ENCODE data around the gene CD48. TPM values are rescaled to one million over a fixed set of nuclear protein-coding genes. Genes with fewer than 3 reads are reported as not detected.

The CD48 gene
- total RNA-seq, 1 donor from 2014 or later, result not detected

GRCh38 chr1:160680399-160680798 is 31.2 kb downstream of the CD48 start:
- no peaks in the 10 kb centered on the region for H3K36me3 Mint-ChIP-seq (ENCODE audit: low read depth)
- H3K9me3 Mint-ChIP-seq, result no peaks in the 10 kb centered on the region
- peaks cover 4% of the 10 kb centered on the region for H3K4me1 Mint-ChIP-seq
- TF ChIP-seq CTCF (conservative IDR thresholded peaks at IDR 0.05), result no peak
- DNase-seq (ENCODE audit: low read depth, low spot score), result no peak
- H3K27ac Mint-ChIP-seq (ENCODE audit: unreplicated experiment), result no peak overlapping the region
- H3K27me3 Mint-ChIP-seq (ENCODE audit: low read depth), result peaks cover 9% of the 10 kb centered on the region
- no peak overlapping the region for H3K4me3 Mint-ChIP-seq

DNA sequence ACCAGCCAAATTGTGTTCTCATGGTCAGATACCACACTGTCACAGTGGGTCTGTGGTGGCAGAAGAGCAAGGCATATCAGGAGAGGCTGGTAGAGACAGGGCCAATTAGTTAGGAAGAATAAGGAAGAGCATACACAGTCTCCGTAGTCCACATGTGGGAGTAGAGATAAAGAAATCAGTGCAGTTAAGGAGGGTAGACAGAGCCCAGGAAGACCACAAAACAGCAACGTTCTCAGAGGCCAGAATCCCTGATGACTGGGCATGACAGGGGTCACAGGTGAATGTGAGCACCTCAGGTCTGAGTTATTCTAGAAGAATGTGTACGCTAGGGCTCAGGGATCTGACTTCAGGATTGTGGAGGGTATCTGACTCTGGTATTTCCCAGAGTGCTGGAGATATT is 31.7 kb downstream of the CD48 start:
- peaks cover 9% of the 10 kb centered on the region for H3K27me3 Mint-ChIP-seq (ENCODE audit: low read depth)
- no peaks in the 10 kb centered on the region for H3K9me3 Mint-ChIP-seq
- DNase-seq (ENCODE audit: low read depth, low spot score), result no peak
- TF ChIP-seq CTCF (conservative IDR thresholded peaks at IDR 0.05), result no peak
- no peak overlapping the region for H3K4me3 Mint-ChIP-seq
- H3K27ac Mint-ChIP-seq (ENCODE audit: unreplicated experiment), result no peak overlapping the region
- no peaks in the 10 kb centered on the region for H3K36me3 Mint-ChIP-seq (ENCODE audit: low read depth)
- H3K4me1 Mint-ChIP-seq, result peaks cover 4% of the 10 kb centered on the region

- Mint-ChIP-seq H3K4me3 (no peak overlapping the region), H3K27ac (ENCODE audit: unreplicated experiment) (no peak overlapping the region), H3K36me3 (ENCODE audit: low read depth) (no peaks in the 10 kb centered on the region), H3K4me1 (peaks cover 4% of the 10 kb centered on the region), H3K9me3 (no peaks in the 10 kb centered on the region), H3K27me3 (ENCODE audit: low read depth) (peaks cover 9% of the 10 kb centered on the region)
- no peak for TF ChIP-seq CTCF (conservative IDR thresholded peaks at IDR 0.05)
- DNase-seq (ENCODE audit: low read depth, low spot score), result no peak
These were observed 34.6 kb downstream of the CD48 start for GRCh38 chr1:160676869-160677597.

- Mint-ChIP-seq H3K27ac (ENCODE audit: unreplicated experiment) (no peak overlapping the region), H3K27me3 (ENCODE audit: low read depth) (peaks cover 15% of the 10 kb centered on the region), H3K4me3 (no peak overlapping the region), H3K36me3 (ENCODE audit: low read depth) (no peaks in the 10 kb centered on the region), H3K9me3 (no peaks in the 10 kb centered on the region), H3K4me1 (no peaks in the 10 kb centered on the region)
- DNase-seq (ENCODE audit: low read depth, low spot score), result peak; percentile 58
- peak; percentile 84 for TF ChIP-seq CTCF (conservative IDR thresholded peaks at IDR 0.05)
These were observed 35.8 kb downstream of the CD48 start for GRCh38 chr1:160675641-160676410.

DNA sequence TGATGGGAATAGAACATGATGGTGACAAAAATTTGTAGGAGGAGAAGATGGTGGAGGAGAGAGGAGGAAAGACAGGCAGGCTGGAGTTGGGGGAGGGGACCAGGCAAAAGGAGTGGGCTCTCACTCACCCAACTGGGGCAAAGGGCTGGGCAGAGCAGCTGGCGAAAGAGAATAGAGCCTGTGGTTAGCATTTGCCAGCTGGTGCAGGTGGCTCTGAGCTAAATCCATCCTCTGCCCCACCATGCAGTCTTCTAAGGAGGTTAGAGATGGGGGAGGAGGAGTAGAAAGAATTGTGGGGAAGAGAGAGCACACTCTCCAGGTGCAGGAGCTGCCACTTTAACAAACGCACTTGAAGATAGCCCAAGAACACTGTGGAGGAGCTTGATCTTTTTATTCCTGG is 37.2 kb downstream of the CD48 start:
- H3K36me3 Mint-ChIP-seq (ENCODE audit: low read depth), result no peaks in the 10 kb centered on the region
- TF ChIP-seq CTCF (conservative IDR thresholded peaks at IDR 0.05), result no peak
- H3K27me3 Mint-ChIP-seq (ENCODE audit: low read depth), result peaks cover 24% of the 10 kb centered on the region
- no peaks in the 10 kb centered on the region for H3K4me1 Mint-ChIP-seq
- no peak for DNase-seq (ENCODE audit: low read depth, low spot score)
- no peaks in the 10 kb centered on the region for H3K9me3 Mint-ChIP-seq
- H3K27ac Mint-ChIP-seq (ENCODE audit: unreplicated experiment), result no peak overlapping the region
- H3K4me3 Mint-ChIP-seq, result no peak overlapping the region
